HepG2 (cell line): ENCODE measurements around the gene AMN. TPM values are rescaled to one million over a fixed set of nuclear protein-coding genes. Genes with fewer than 3 reads are reported as not detected.

Source experiments
- ATAC-seq: fragments of 200-7000 bp; cut with Tn5 transposase; 3 replicates; pipeline ENCODE4 v1.9.1; 2020; ENCODE audit warnings: mild to moderate bottlenecking, moderate library complexity
- BruUV-seq: library from RNA; stranded (reverse); fragments of 400-500 nt; replicated peaks from 2 replicates; lab custom pipeline; 2021; lab: Mats Ljungman, UMichigan
- CTCF ChIA-PET: fragments of 300-600 bp; formaldehyde crosslinking; extraction: SDS; loops from one replicate; lab custom pipeline; 2021; ENCODE audit warnings: low total read pairs, inconsistent platforms, low intra/inter-chr PET ratio; lab: Yijun Ruan, JAX
- POLR2A ChIA-PET: fragments of 350-600 bp; sonication (Branson Sonifier 250); formaldehyde crosslinking; loops from one replicate; lab custom pipeline; 2020; ENCODE audit warnings: antibody characterized with exemption, inconsistent platforms; lab: Yijun Ruan, JAX
- DNase-seq: peaks from one replicate; pipeline ENCODE4 v3.0.0-alpha.2; 2015; ENCODE audit warnings: low spot score
- FAIRE-seq: peaks from 3 replicates; lab custom pipeline; 2011; peaks lifted over from hg19 to GRCh38; lab: Jason Lieb, UNC
- H2AFZ ChIP-seq: one replicate; pipeline ENCODE4 v1.6.1; 2011; ENCODE audit warnings: low read length, inconsistent platforms
- H3K27ac ChIP-seq: fragments of 300-600 bp; 3 replicates; pipeline ENCODE4 v1.8.0; 2011; ENCODE audit warnings: mixed run types, mild to moderate bottlenecking, mixed read lengths, low read length, inconsistent platforms; ENCODE audit not compliant: insufficient read depth; ENCODE audit errors: extremely low read length
- H3K27me3 ChIP-seq, 2 experiments: fragments of 200-600 bp in 1 of 2; 2 replicates in 1 of 2; 3 replicates in 1 of 2; pipeline versions ENCODE4 v1.6.0 to v1.8.0; 2011; ENCODE audit warnings: low read length in 2 of 2, mild to moderate bottlenecking in 2 of 2, moderate library complexity in 2 of 2, inconsistent platforms in 1 of 2; ENCODE audit not compliant: insufficient read depth in 2 of 2, control insufficient read depth in 1 of 2
- H3K36me3 ChIP-seq, 2 experiments: fragments of 200-600 bp in 1 of 2; replicated peaks in 1 of 2; 2 replicates in 1 of 2; 3 replicates in 1 of 2; pipeline versions ENCODE4 v1.5.1 to v1.8.0; 2011; ENCODE audit warnings: low read length in 2 of 2, inconsistent platforms in 1 of 2; ENCODE audit not compliant: insufficient read depth in 2 of 2, control insufficient read depth in 1 of 2
- H3K4me1 ChIP-seq: 2 replicates; pipeline ENCODE4 v1.5.1; 2012; ENCODE audit warnings: low read length, inconsistent platforms; ENCODE audit not compliant: insufficient read depth
- H3K4me2 ChIP-seq: 2 replicates; pipeline ENCODE4 v1.6.0; 2011; ENCODE audit warnings: low read depth, low read length, inconsistent platforms
- H3K4me3 ChIP-seq, 3 experiments: fragments of 200-600 bp in 1 of 3; sonication (generic), shearing (Covaris generic) in 1 of 3; replicated peaks in 1 of 3; 2 replicates each; pipeline ENCODE4 v1.5.1; 2011 to 2016; ENCODE audit warnings: low read length in 3 of 3, inconsistent platforms in 2 of 3, low read depth in 2 of 3, mild to moderate bottlenecking in 2 of 3, control low read depth in 1 of 3, mixed read lengths in 1 of 3; ENCODE audit not compliant: insufficient read depth in 1 of 3
- H3K79me2 ChIP-seq: one replicate; pipeline ENCODE4 v1.6.1; 2011; ENCODE audit warnings: low read length, inconsistent platforms; ENCODE audit not compliant: insufficient read depth
- H3K9ac ChIP-seq: 2 replicates; pipeline ENCODE4 v1.6.0; 2011; ENCODE audit warnings: mild to moderate bottlenecking, low read depth, low read length, inconsistent platforms; ENCODE audit not compliant: insufficient read depth
- H3K9me3 ChIP-seq: 2 replicates; pipeline ENCODE4 v1.5.1; 2012; ENCODE audit warnings: mild to moderate bottlenecking, low read length
- H4K20me1 ChIP-seq: 2 replicates; pipeline ENCODE4 v1.6.0; 2011; ENCODE audit warnings: inconsistent platforms, mild to moderate bottlenecking, low read length, moderate library complexity; ENCODE audit not compliant: insufficient read depth
- AHDC1 ChIP-seq: sonication (generic); formaldehyde crosslinking; IDR thresholded peaks from 2 replicates; pipeline ENCODE4 v1.5.1; 2020; ENCODE audit warnings: mild to moderate bottlenecking, missing genetic modification reagents, borderline replicate concordance
- BRD4 ChIP-seq: sonication (generic); formaldehyde crosslinking; IDR thresholded peaks from 2 replicates; pipeline ENCODE4 v1.4.0; 2020; ENCODE audit warnings: missing genetic modification reagents
- PTBP1 ChIP-seq: fragments of 200-400 bp; formaldehyde crosslinking; IDR thresholded peaks from 2 replicates; pipeline ENCODE4 v1.6.1; 2018; ENCODE audit warnings: low read length, low read depth; ENCODE audit not compliant: poor library complexity, severe bottlenecking
- TOE1 ChIP-seq: sonication (generic); formaldehyde crosslinking; IDR thresholded peaks from 2 replicates; pipeline ENCODE4 v1.4.0; 2020; ENCODE audit warnings: mild to moderate bottlenecking, missing genetic modification reagents
- ZEB1 ChIP-seq: IDR thresholded peaks from 2 replicates; pipeline ENCODE4 v1.6.1; 2012; ENCODE audit warnings: mild to moderate bottlenecking, low read depth, inconsistent platforms; ENCODE audit not compliant: insufficient replicate concordance
- ZNF30 ChIP-seq: sonication (generic); formaldehyde crosslinking; IDR thresholded peaks from 2 replicates; pipeline ENCODE4 v1.5.0; 2020; ENCODE audit warnings: mild to moderate bottlenecking, missing genetic modification reagents
- ZNF720 ChIP-seq: sonication (generic); formaldehyde crosslinking; IDR thresholded peaks from 2 replicates; pipeline ENCODE4 v1.4.0; 2020; ENCODE audit warnings: missing genetic modification reagents
- ZNF780A ChIP-seq: sonication (generic); formaldehyde crosslinking; IDR thresholded peaks from 2 replicates; pipeline ENCODE4 v1.8.0; 2022; ENCODE audit warnings: mild to moderate bottlenecking, missing genetic modification reagents, moderate library complexity
- WGBS: methylation state at CpG from one replicate; pipeline ENCODE4 v1.1.6; 2017; ENCODE audit warnings: low lambda C conversion rate; 5-methylcytosine and 5-hydroxymethylcytosine counted together
- in situ Hi-C: cut with HindIII; loops from 2 replicates; pipeline ENCODE4 v1.10.0; 2017; ENCODE audit warnings: low pct_unique_long_range_greater_than_20kb; ENCODE audit not compliant: extremely low pct_ligation_motif_present
- intact Hi-C: fragments of 100-400 bp; cut with micrococcal nuclease; formaldehyde crosslinking; loops from one replicate; pipeline ENCODE4 v1.10.0; 2022; ENCODE audit not compliant: unreplicated experiment
- polyA plus RNA-seq, 8 experiments: library from polyadenylated mRNA; depleted of rRNA in 3 of 8; stranded (reverse) in 7 of 8; unstranded in 1 of 8; fragments of >200 nt; fragmentation: Illumina TruSeq in 4 of 8; extraction: Trizol in 4 of 8; gene quantifications; 2 replicates each; pipeline versions ENCODE4 v1.2.1 to v1.2.3, GENCODE V29; 2011 to 2016; ENCODE audit warnings: low read depth in 4 of 8, missing spikeins in 1 of 8, mixed read lengths in 1 of 8; ENCODE audit not compliant: insufficient read depth in 1 of 8
- total RNA-seq, 5 experiments: library from RNA; depleted of rRNA; stranded (reverse); fragments of >200 nt; fragmentation: Illumina TruSeq; extraction: Trizol; gene quantifications; 2 replicates each; pipeline ENCODE4 v1.2.3, GENCODE V29; 2016; ENCODE audit warnings: low read depth in 1 of 5
- TF ChIP-seq, protein P1 (sequence below): sonication (generic); formaldehyde crosslinking; IDR thresholded peaks from 2 replicates; pipeline ENCODE4 v1.5.0; 2020; ENCODE audit warnings: mild to moderate bottlenecking, missing genetic modification reagents
- TF ChIP-seq, protein P2 (sequence below): IDR thresholded peaks from 2 replicates; pipeline ENCODE4 v1.6.1; 2016; ENCODE audit warnings: missing biosample characterization, missing genetic modification reagents, low read depth

The AMN gene
- total and polyA plus RNA-seq, 2 of the 13 experiments (the other 11 are each of a cell fraction or from before 2014, with no cell fraction given) = 9.8 to 33.1 TPM

DNA sequence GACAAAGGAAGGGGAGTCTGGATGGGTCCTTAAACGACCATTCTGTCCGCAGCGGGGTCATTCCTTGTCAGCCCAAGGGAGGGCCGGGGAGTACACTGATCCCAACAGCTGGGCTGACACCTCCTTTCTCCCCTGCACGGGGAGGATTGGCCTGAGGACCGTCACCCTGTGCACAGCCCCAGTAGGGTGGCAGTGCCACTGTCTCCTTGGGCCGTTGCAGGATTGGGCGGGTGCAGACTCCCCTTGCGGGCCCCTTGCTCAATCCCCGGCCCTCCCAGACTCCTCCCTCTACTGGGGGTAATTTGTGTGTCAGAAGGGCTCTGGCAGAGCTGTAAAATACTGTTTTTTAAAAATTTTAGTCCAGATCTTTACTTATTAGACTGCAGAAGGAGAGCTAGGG lies 12.6 kb upstream of the AMN start:
- ChIA-PET CTCF (no interaction called here), POLR2A (no interaction called here)
- H3K4me3 ChIP-seq = no peak overlapping the region
- H3K79me2 ChIP-seq = no peaks in the 10 kb centered on the region
- H3K27me3 ChIP-seq = no peaks in the 10 kb centered on the region
- no peak for ATAC-seq
- BruUV-seq = no TSS peak
- TF ChIP-seq ZNF30 (no peak), ZEB1 (no peak), PTBP1 (no peak), ZNF720 (CRISPR knock-in tag) (no peak), TOE1 (no peak), AHDC1 (CRISPR knock-in tag) (no peak), ZNF780A (CRISPR knock-in tag) (no peak), BRD4 (CRISPR knock-in tag) (no peak)
- TF ChIP-seq, protein P1, sequence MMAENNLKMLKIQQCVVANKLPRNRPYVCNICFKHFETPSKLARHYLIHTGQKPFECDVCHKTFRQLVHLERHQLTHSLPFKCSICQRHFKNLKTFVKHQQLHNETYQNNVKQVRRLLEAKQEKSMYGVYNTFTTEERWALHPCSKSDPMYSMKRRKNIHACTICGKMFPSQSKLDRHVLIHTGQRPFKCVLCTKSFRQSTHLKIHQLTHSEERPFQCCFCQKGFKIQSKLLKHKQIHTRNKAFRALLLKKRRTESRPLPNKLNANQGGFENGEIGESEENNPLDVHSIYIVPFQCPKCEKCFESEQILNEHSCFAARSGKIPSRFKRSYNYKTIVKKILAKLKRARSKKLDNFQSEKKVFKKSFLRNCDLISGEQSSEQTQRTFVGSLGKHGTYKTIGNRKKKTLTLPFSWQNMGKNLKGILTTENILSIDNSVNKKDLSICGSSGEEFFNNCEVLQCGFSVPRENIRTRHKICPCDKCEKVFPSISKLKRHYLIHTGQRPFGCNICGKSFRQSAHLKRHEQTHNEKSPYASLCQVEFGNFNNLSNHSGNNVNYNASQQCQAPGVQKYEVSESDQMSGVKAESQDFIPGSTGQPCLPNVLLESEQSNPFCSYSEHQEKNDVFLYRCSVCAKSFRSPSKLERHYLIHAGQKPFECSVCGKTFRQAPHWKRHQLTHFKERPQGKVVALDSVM (CRISPR knock-in tag) = no peak
- TF ChIP-seq, protein P2, sequence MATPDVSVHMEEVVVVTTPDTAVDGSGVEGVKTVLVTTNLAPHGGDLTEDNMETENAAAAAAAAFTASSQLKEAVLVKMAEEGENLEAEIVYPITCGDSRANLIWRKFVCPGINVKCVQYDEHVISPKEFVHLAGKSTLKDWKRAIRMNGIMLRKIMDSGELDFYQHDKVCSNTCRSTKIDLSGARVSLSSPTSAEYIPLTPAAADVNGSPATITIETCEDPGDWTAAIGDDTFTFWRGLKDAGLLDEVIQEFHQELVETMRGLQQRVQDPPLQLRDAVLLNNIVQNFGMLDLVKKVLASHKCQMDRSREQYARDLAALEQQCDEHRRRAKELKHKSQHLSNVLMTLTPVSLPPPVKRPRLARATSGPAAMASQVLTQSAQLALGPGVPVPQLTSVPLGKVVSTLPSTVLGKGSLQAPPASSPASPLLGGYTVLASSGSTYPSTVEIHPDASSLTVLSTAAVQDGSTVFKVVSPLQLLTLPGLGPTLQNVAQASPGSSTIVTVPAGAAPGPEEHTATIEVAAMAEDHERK (CRISPR knock-in tag) = no peak
- no peak overlapping the region for H3K4me2 ChIP-seq
- H2AFZ ChIP-seq = no peak overlapping the region
- no peak for DNase-seq
- H4K20me1 ChIP-seq = no peaks in the 10 kb centered on the region
- peaks cover 10% of the 10 kb centered on the region for H3K4me1 ChIP-seq
- WGBS = 75% methylated on average over 8 of the region's 10 CpGs
- H3K36me3 ChIP-seq = peaks cover 1 to 7% of the 10 kb centered on the region in 2 experiments; a peak in 3 of 5 replicates
- FAIRE-seq = no peak
- intact Hi-C loops = no loop called here
- no peaks in the 10 kb centered on the region for H3K9me3 ChIP-seq
- no peak overlapping the region for H3K27ac ChIP-seq
- no peak overlapping the region for H3K9ac ChIP-seq
- in situ Hi-C loops = loop anchor here (10.0 kb wide), 1 partner anchor 215 kb away; no protein-coding TSS in a partner anchor
